ENCODE data around the gene FBXL13.
"Not testable (repeated sequence)": the region's sequence is repeated elsewhere in the genome, so short reads cannot be mapped to it uniquely, and the experiment has no call there.

The FBXL13 gene

GRCh38 chr7:102811942-102812678 is 262.5 kb downstream of the FBXL13 start:
- DNase-seq, result no peak

- no peak for DNase-seq
These were observed 263.7 kb downstream of the FBXL13 start for GRCh38 chr7:102810916-102811315.

- no peak for DNase-seq
These were observed 268.0 kb downstream of the FBXL13 start for GRCh38 chr7:102806613-102807012.

- DNase-seq, result peak; percentile 48
These were observed 278.5 kb downstream of the FBXL13 start for GRCh38 chr7:102795987-102796595.

- not testable (repeated sequence) for DNase-seq
These were observed 280.0 kb downstream of the FBXL13 start for GRCh38 chr7:102794567-102794966.

GRCh38 chr7:102791831-102792230 is 282.8 kb downstream of the FBXL13 start:
- DNase-seq, result not testable (repeated sequence)

GRCh38 chr7:102791367-102791766 is 283.2 kb downstream of the FBXL13 start:
- not testable (repeated sequence) for DNase-seq

GRCh38 chr7:102790364-102791100 is 284.1 kb downstream of the FBXL13 start:
- not testable (repeated sequence) for DNase-seq

GRCh38 chr7:102788770-102789169 is 285.8 kb downstream of the FBXL13 start:
- DNase-seq, result not testable (repeated sequence)

GRCh38 chr7:102780926-102781325 is 293.7 kb downstream of the FBXL13 start:
- not testable (repeated sequence) for DNase-seq

GRCh38 chr7:102778663-102779062 is 295.9 kb downstream of the FBXL13 start:
- DNase-seq, result not testable (repeated sequence)

- DNase-seq, result not testable (repeated sequence)
These were observed 298.4 kb downstream of the FBXL13 start for GRCh38 chr7:102776217-102776616.

GRCh38 chr7:102770467-102770866 is 304.1 kb downstream of the FBXL13 start:
- DNase-seq, result not testable (repeated sequence)

- DNase-seq, result not testable (repeated sequence)
These were observed 304.9 kb downstream of the FBXL13 start for GRCh38 chr7:102769657-102770192.

GRCh38 chr7:102763295-102763905 is 311.2 kb downstream of the FBXL13 start:
- not testable (repeated sequence) for DNase-seq

Measured in EL (cell line).